WTC11 (cell line): Measurements from ENCODE around the gene MCMBP.

Source experiments
- ELF4 ChIP-seq: sonication (generic); formaldehyde crosslinking; IDR thresholded peaks from 2 replicates; pipeline ENCODE4 v1.8.1; 2022; ENCODE audit warnings: low read depth, mild to moderate bottlenecking, moderate library complexity, missing genetic modification reagents
- TF ChIP-seq, protein P1 (sequence below): sonication (generic); formaldehyde crosslinking; IDR thresholded peaks from 2 replicates; pipeline ENCODE4 v1.8.1; 2022; ENCODE audit warnings: low read depth, mild to moderate bottlenecking, moderate library complexity, missing genetic modification reagents, borderline replicate concordance
- TF ChIP-seq, protein P2 (sequence below): sonication (generic); formaldehyde crosslinking; IDR thresholded peaks from 2 replicates; pipeline ENCODE4 v1.8.0; 2023; ENCODE audit warnings: missing genetic modification reagents, mild to moderate bottlenecking, borderline replicate concordance
- TF ChIP-seq, protein P3 (sequence below): sonication (generic); formaldehyde crosslinking; IDR thresholded peaks from 2 replicates; pipeline ENCODE4 v1.8.1; 2022; ENCODE audit warnings: mild to moderate bottlenecking, missing genetic modification reagents, moderate library complexity, borderline replicate concordance
- TF ChIP-seq, protein P4 (sequence below): sonication (generic); formaldehyde crosslinking; IDR thresholded peaks from 2 replicates; pipeline ENCODE4 v1.8.1; 2022; ENCODE audit warnings: low read depth, missing genetic modification reagents, borderline replicate concordance
- TF ChIP-seq, protein P5 (sequence below): fragments of 200-600 bp; IDR thresholded peaks from 2 replicates; pipeline ENCODE4 v1.8.0; 2022; ENCODE audit warnings: antibody characterized with exemption
- TF ChIP-seq, protein P6 (sequence below): fragments of 250-450 bp; sonication (Bioruptor Pico); IDR thresholded peaks from 2 replicates; pipeline ENCODE4 v1.9.0; 2021; ENCODE audit warnings: mild to moderate bottlenecking

DNA sequence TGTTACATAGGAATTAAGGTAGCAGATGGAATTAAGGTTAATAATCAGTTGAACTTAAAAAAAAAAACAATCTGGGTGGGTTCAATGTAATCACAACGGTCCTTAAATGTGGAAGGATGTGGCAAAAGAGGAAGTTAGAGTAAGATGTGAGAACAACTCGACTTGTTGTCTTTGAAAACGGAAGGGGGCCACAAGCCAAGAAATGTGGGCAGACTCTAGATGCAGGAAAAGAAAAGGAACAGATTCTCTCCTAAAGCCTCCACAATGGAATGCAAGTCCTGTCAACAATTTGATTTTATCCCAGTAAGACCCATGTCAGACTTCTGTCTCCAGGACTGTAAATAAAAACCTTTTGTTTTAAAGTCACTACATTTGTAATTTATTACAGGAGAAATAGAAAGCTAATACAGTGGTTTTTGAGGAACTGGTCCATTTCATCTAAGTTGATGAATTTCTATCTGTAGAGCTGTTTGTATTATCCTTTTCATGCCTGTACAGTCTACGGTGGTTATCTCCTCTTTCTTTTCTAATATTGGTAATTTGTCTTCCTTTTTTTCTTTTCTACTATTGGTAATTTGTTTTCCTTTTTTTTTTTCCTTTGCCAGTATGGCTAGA, 8.6 kb downstream of the MCMBP start:
- TF ChIP-seq, protein P1, sequence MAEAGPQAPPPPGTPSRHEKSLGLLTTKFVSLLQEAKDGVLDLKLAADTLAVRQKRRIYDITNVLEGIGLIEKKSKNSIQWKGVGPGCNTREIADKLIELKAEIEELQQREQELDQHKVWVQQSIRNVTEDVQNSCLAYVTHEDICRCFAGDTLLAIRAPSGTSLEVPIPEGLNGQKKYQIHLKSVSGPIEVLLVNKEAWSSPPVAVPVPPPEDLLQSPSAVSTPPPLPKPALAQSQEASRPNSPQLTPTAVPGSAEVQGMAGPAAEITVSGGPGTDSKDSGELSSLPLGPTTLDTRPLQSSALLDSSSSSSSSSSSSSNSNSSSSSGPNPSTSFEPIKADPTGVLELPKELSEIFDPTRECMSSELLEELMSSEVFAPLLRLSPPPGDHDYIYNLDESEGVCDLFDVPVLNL, result no peak
- TF ChIP-seq, protein P2, sequence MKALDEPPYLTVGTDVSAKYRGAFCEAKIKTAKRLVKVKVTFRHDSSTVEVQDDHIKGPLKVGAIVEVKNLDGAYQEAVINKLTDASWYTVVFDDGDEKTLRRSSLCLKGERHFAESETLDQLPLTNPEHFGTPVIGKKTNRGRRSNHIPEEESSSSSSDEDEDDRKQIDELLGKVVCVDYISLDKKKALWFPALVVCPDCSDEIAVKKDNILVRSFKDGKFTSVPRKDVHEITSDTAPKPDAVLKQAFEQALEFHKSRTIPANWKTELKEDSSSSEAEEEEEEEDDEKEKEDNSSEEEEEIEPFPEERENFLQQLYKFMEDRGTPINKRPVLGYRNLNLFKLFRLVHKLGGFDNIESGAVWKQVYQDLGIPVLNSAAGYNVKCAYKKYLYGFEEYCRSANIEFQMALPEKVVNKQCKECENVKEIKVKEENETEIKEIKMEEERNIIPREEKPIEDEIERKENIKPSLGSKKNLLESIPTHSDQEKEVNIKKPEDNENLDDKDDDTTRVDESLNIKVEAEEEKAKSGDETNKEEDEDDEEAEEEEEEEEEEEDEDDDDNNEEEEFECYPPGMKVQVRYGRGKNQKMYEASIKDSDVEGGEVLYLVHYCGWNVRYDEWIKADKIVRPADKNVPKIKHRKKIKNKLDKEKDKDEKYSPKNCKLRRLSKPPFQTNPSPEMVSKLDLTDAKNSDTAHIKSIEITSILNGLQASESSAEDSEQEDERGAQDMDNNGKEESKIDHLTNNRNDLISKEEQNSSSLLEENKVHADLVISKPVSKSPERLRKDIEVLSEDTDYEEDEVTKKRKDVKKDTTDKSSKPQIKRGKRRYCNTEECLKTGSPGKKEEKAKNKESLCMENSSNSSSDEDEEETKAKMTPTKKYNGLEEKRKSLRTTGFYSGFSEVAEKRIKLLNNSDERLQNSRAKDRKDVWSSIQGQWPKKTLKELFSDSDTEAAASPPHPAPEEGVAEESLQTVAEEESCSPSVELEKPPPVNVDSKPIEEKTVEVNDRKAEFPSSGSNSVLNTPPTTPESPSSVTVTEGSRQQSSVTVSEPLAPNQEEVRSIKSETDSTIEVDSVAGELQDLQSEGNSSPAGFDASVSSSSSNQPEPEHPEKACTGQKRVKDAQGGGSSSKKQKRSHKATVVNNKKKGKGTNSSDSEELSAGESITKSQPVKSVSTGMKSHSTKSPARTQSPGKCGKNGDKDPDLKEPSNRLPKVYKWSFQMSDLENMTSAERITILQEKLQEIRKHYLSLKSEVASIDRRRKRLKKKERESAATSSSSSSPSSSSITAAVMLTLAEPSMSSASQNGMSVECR, result no peak
- TF ChIP-seq, protein P3, sequence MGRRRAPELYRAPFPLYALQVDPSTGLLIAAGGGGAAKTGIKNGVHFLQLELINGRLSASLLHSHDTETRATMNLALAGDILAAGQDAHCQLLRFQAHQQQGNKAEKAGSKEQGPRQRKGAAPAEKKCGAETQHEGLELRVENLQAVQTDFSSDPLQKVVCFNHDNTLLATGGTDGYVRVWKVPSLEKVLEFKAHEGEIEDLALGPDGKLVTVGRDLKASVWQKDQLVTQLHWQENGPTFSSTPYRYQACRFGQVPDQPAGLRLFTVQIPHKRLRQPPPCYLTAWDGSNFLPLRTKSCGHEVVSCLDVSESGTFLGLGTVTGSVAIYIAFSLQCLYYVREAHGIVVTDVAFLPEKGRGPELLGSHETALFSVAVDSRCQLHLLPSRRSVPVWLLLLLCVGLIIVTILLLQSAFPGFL (CRISPR knock-in tag), result no peak
- TF ChIP-seq, protein P4, sequence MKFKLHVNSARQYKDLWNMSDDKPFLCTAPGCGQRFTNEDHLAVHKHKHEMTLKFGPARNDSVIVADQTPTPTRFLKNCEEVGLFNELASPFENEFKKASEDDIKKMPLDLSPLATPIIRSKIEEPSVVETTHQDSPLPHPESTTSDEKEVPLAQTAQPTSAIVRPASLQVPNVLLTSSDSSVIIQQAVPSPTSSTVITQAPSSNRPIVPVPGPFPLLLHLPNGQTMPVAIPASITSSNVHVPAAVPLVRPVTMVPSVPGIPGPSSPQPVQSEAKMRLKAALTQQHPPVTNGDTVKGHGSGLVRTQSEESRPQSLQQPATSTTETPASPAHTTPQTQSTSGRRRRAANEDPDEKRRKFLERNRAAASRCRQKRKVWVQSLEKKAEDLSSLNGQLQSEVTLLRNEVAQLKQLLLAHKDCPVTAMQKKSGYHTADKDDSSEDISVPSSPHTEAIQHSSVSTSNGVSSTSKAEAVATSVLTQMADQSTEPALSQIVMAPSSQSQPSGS, result no peak
- TF ChIP-seq, protein P5, sequence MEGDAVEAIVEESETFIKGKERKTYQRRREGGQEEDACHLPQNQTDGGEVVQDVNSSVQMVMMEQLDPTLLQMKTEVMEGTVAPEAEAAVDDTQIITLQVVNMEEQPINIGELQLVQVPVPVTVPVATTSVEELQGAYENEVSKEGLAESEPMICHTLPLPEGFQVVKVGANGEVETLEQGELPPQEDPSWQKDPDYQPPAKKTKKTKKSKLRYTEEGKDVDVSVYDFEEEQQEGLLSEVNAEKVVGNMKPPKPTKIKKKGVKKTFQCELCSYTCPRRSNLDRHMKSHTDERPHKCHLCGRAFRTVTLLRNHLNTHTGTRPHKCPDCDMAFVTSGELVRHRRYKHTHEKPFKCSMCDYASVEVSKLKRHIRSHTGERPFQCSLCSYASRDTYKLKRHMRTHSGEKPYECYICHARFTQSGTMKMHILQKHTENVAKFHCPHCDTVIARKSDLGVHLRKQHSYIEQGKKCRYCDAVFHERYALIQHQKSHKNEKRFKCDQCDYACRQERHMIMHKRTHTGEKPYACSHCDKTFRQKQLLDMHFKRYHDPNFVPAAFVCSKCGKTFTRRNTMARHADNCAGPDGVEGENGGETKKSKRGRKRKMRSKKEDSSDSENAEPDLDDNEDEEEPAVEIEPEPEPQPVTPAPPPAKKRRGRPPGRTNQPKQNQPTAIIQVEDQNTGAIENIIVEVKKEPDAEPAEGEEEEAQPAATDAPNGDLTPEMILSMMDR, result no peak
- TF ChIP-seq, protein P6, sequence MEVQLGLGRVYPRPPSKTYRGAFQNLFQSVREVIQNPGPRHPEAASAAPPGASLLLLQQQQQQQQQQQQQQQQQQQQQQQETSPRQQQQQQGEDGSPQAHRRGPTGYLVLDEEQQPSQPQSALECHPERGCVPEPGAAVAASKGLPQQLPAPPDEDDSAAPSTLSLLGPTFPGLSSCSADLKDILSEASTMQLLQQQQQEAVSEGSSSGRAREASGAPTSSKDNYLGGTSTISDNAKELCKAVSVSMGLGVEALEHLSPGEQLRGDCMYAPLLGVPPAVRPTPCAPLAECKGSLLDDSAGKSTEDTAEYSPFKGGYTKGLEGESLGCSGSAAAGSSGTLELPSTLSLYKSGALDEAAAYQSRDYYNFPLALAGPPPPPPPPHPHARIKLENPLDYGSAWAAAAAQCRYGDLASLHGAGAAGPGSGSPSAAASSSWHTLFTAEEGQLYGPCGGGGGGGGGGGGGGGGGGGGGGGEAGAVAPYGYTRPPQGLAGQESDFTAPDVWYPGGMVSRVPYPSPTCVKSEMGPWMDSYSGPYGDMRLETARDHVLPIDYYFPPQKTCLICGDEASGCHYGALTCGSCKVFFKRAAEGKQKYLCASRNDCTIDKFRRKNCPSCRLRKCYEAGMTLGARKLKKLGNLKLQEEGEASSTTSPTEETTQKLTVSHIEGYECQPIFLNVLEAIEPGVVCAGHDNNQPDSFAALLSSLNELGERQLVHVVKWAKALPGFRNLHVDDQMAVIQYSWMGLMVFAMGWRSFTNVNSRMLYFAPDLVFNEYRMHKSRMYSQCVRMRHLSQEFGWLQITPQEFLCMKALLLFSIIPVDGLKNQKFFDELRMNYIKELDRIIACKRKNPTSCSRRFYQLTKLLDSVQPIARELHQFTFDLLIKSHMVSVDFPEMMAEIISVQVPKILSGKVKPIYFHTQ, result no peak
- TF ChIP-seq ELF4 (CRISPR knock-in tag), result no peak
